ENCODE measurements around the gene ZNF580. TPM values are rescaled to one million over a fixed set of nuclear protein-coding genes. Genes with fewer than 3 reads are reported as not detected.

Gene ZNF580
- total RNA-seq, 1 experiment from 2014 or later: 22.8 TPM

GRCh38 chr19:55623130-55623529 lies 17.7 kb upstream of the ZNF580 start:
- H3K4me3 Mint-ChIP-seq: peak overlapping the region in 1 of 2 experiments; percentile 89; a peak in 3 of 5 replicates
- H3K18ac ChIP-seq (ENCODE audit: insufficient read length, low read depth, low read length): no peak overlapping the region
- H2AK5ac ChIP-seq (ENCODE audit: insufficient read length, low read length): no peak overlapping the region
- H2BK15ac ChIP-seq (ENCODE audit: low read depth, low read length): no peak overlapping the region
- no peak overlapping the region for H3K14ac ChIP-seq (ENCODE audit: insufficient read depth, low read length)
- no peak overlapping the region for H3K56ac ChIP-seq (ENCODE audit: insufficient read length, low read depth, low read length)
- no peak overlapping the region for H2BK120ac ChIP-seq (ENCODE audit: low read depth, low read length, poor library complexity, severe bottlenecking)
- no peaks in the 10 kb centered on the region for H3K9me3 ChIP-seq (ENCODE audit: control insufficient read depth, low read depth, low read length)
- H4K8ac ChIP-seq (replicated peaks; ENCODE audit: insufficient read length, low read depth, low read length): no peak overlapping the region
- H3K9me3 Mint-ChIP-seq: no peaks in the 10 kb centered on the region; a peak in 1 of 5 replicates
- no peak for TF ChIP-seq CTCF (conservative IDR thresholded peaks at IDR 0.05)
- no peak overlapping the region for H3K27ac ChIP-seq (ENCODE audit: insufficient read length, low read depth, low read length)
- H3K27me3 Mint-ChIP-seq (ENCODE audit: low read depth): peaks cover 5% of the 10 kb centered on the region
- no peaks in the 10 kb centered on the region for H3K4me1 ChIP-seq (ENCODE audit: insufficient read depth, low read length)
- H3K27me3 ChIP-seq (ENCODE audit: insufficient read depth, low read length): no peaks in the 10 kb centered on the region
- H3K36me3 Mint-ChIP-seq (ENCODE audit: insufficient read depth in 1 of 3, low read depth in 3 of 3): peaks cover 12 to 25% (median 23%) of the 10 kb centered on the region in 3 experiments; a peak in 6 of 7 replicates
- no peaks in the 10 kb centered on the region for H4K20me1 ChIP-seq (ENCODE audit: control insufficient read depth, insufficient read depth, insufficient read length)
- H2AFZ ChIP-seq (ENCODE audit: low read length): no peak overlapping the region
- no peak overlapping the region for H4K5ac ChIP-seq (ENCODE audit: insufficient read length, low read depth, low read length)
- H3K4me2 ChIP-seq (ENCODE audit: insufficient read depth, insufficient read length, low read length): no peak overlapping the region
- no peak overlapping the region for H3T11ph ChIP-seq (ENCODE audit: low read length)
- H2BK20ac ChIP-seq (ENCODE audit: low read depth, low read length, poor library complexity, severe bottlenecking): no peak overlapping the region
- no peaks in the 10 kb centered on the region for H3K79me2 ChIP-seq (ENCODE audit: insufficient read depth, low read length)
- no peak overlapping the region for H4K91ac ChIP-seq (ENCODE audit: insufficient read length, low read depth, low read length)
- H2BK5ac ChIP-seq (ENCODE audit: insufficient read length, low read length): no peak overlapping the region
- peaks cover 8 to 14% of the 10 kb centered on the region in 2 experiments for H3K4me1 Mint-ChIP-seq
- H3K9ac ChIP-seq (ENCODE audit: extremely low read depth, insufficient read length, low read length): no peak overlapping the region
- DNase-seq: no peak
- H2BK12ac ChIP-seq (ENCODE audit: insufficient read length, low read depth, low read length): no peak overlapping the region
- no peaks in the 10 kb centered on the region for H3K23me2 ChIP-seq (ENCODE audit: insufficient read length, low read depth, low read length, poor library complexity, severe bottlenecking)
- no peaks in the 10 kb centered on the region for H3K79me1 ChIP-seq (ENCODE audit: insufficient read depth, low read depth, low read length, poor library complexity, severe bottlenecking)
- no peak overlapping the region for H3K4ac ChIP-seq (ENCODE audit: low read depth, low read length)
- no peak overlapping the region for H3K23ac ChIP-seq (ENCODE audit: insufficient read length, low read depth, low read length)
- no CpG with 5 or more reads among the region's 7 CpGs for WGBS (ENCODE audit: extremely low coverage, insufficient read length, low lambda C conversion rate)
- no peak overlapping the region; a peak in 1 of 7 replicates for H3K27ac Mint-ChIP-seq
